MCF 10A (cell line): ENCODE measurements around the gene STK4. TPM values are rescaled to one million over a fixed set of nuclear protein-coding genes. Genes with fewer than 3 reads are reported as not detected.
A peak's percentile ranks its signal among the peaks of the same experiment; 100 is the strongest.

Experiments
- BruUV-seq: library from RNA; stranded (reverse); fragments of 400-500 nt; replicated peaks from 2 replicates; lab custom pipeline; 2021; lab: Mats Ljungman, UMichigan
- CTCF ChIA-PET: fragments of 300-600 bp; sonication (Branson Sonifier 250); formaldehyde crosslinking; extraction: SDS; loops from one replicate; lab custom pipeline; 2021; ENCODE audit warnings: antibody characterized with exemption, inconsistent platforms; lab: Yijun Ruan, JAX
- POLR2A ChIA-PET: fragments of 300-600, 350-650 bp; sonication (Branson Sonifier 250); formaldehyde crosslinking; extraction: SDS; loops from one replicate; lab custom pipeline; 2020; ENCODE audit warnings: antibody characterized with exemption, inconsistent platforms; lab: Yijun Ruan, JAX
- DNase-seq: peaks from one replicate; pipeline ENCODE4 v3.0.0-alpha.2; 2018; ENCODE audit not compliant: unreplicated experiment
- H3K27ac Mint-ChIP-seq: one replicate; pipeline ENCODE4 v1.8.0; 2022; ENCODE audit warnings: mild to moderate bottlenecking, low read depth, mixed read lengths; ENCODE audit not compliant: unreplicated experiment
- H3K27me3 Mint-ChIP-seq: one replicate; pipeline ENCODE4 v1.8.0; 2022; ENCODE audit warnings: mixed read lengths; ENCODE audit not compliant: insufficient read depth, unreplicated experiment
- H3K36me3 Mint-ChIP-seq: one replicate; pipeline ENCODE4 v1.8.0; 2022; ENCODE audit warnings: mild to moderate bottlenecking, moderate library complexity, mixed read lengths; ENCODE audit not compliant: insufficient read depth, unreplicated experiment
- H3K4me1 Mint-ChIP-seq: one replicate; pipeline ENCODE4 v1.8.0; 2022; ENCODE audit warnings: mixed read lengths; ENCODE audit not compliant: insufficient read depth, unreplicated experiment
- H3K4me3 Mint-ChIP-seq: one replicate; pipeline ENCODE4 v1.8.0; 2022; ENCODE audit warnings: mild to moderate bottlenecking, moderate library complexity, mixed read lengths; ENCODE audit not compliant: unreplicated experiment
- H3K9me3 Mint-ChIP-seq: one replicate; pipeline ENCODE4 v1.8.0; 2022; ENCODE audit warnings: mixed read lengths; ENCODE audit not compliant: unreplicated experiment
- intact Hi-C: fragments of 100-400 bp; cut with micrococcal nuclease; formaldehyde crosslinking; loops from 2 replicates; pipeline ENCODE4 v1.14.1; 2022
- total RNA-seq: library from RNA; stranded (reverse); gene quantifications from 2 replicates; pipeline ENCODE4 v1.2.3, GENCODE V29; 2022
- TF ChIP-seq, protein P1 (sequence below): fragments of 200-600 bp; IDR thresholded peaks from one replicate; pipeline ENCODE4 v1.8.0; 2022; ENCODE audit warnings: antibody characterized with exemption, mild to moderate bottlenecking; ENCODE audit not compliant: unreplicated experiment

The STK4 gene
- total RNA-seq, 1 experiment from 2014 or later = 47.7 TPM

- Mint-ChIP-seq H3K9me3 (no peaks in the 10 kb centered on the region), H3K36me3 (no peaks in the 10 kb centered on the region), H3K4me1 (peaks cover 10% of the 10 kb centered on the region), H3K27me3 (no peaks in the 10 kb centered on the region), H3K4me3 (no peak overlapping the region), H3K27ac (peak overlapping the region; percentile 4)
- no TSS peak for BruUV-seq
- CTCF ChIA-PET = interaction anchor here (0.6 to 11.7 kb wide), 7 partner anchors 11 to 331 kb away, joined by 3 to 211 read pairs (median 4); partner anchors contain the start of gene KCNS1
- TF ChIP-seq, protein P1, sequence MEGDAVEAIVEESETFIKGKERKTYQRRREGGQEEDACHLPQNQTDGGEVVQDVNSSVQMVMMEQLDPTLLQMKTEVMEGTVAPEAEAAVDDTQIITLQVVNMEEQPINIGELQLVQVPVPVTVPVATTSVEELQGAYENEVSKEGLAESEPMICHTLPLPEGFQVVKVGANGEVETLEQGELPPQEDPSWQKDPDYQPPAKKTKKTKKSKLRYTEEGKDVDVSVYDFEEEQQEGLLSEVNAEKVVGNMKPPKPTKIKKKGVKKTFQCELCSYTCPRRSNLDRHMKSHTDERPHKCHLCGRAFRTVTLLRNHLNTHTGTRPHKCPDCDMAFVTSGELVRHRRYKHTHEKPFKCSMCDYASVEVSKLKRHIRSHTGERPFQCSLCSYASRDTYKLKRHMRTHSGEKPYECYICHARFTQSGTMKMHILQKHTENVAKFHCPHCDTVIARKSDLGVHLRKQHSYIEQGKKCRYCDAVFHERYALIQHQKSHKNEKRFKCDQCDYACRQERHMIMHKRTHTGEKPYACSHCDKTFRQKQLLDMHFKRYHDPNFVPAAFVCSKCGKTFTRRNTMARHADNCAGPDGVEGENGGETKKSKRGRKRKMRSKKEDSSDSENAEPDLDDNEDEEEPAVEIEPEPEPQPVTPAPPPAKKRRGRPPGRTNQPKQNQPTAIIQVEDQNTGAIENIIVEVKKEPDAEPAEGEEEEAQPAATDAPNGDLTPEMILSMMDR = no peak
- POLR2A ChIA-PET = interaction anchor here (0.7 to 2.9 kb wide), 2 partner anchors 65 to 127 kb away, joined by 3 to 10 read pairs; no protein-coding TSS in a partner anchor
- DNase-seq = no peak
- intact Hi-C loops = no loop called here
Measured at GRCh38 chr20:45109634-45110033, 143.3 kb downstream of the STK4 start.

DNA sequence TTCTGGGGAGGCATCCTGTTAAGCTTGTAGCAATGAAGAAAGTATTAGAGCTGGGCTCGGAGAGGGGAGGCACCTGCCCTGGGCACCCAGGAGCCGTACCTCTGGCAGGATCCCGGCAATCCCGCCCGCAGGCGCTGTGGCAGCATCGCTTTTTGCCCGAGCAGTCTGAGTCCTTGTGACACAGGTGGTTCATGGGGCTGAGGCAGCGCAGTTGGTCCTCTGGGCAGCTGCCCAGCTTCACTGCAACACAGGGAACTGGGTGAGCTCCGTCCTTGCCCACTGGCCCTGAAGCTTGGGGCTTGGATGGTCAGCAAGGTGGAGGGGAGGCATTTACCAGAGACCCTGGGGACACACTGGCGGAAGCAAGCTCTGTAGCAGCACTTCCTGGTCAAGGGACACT lies 144.0 kb downstream of the STK4 start:
- no peak for DNase-seq
- no peaks in the 10 kb centered on the region for H3K27me3 Mint-ChIP-seq
- ChIA-PET POLR2A (interaction anchor here (0.8 to 2.9 kb wide), 3 partner anchors 11 to 66 kb away, joined by 3 to 10 read pairs (median 3); partner anchors contain the start of gene WFDC12), CTCF (interaction anchor here (0.7 to 11.7 kb wide), 9 partner anchors 14 to 353 kb away, joined by 3 to 211 read pairs (median 4); partner anchors contain the start of gene KCNS1)
- no peak overlapping the region for H3K27ac Mint-ChIP-seq
- H3K4me1 Mint-ChIP-seq = peaks cover 3% of the 10 kb centered on the region
- no peaks in the 10 kb centered on the region for H3K9me3 Mint-ChIP-seq
- BruUV-seq = no TSS peak
- no peaks in the 10 kb centered on the region for H3K36me3 Mint-ChIP-seq
- H3K4me3 Mint-ChIP-seq = no peak overlapping the region
- TF ChIP-seq, protein P1 = no peak
- intact Hi-C loops = no loop called here

- H3K27me3 Mint-ChIP-seq = peaks cover 4% of the 10 kb centered on the region
- no peaks in the 10 kb centered on the region for H3K36me3 Mint-ChIP-seq
- no TSS peak for BruUV-seq
- H3K9me3 Mint-ChIP-seq = no peaks in the 10 kb centered on the region
- no peak for DNase-seq
- ChIA-PET POLR2A (interaction anchor here (1.2 to 2.9 kb wide), 2 partner anchors 10 to 67 kb away, joined by 3 to 10 read pairs; no protein-coding TSS in a partner anchor), CTCF (interaction anchor here (0.5 to 11.7 kb wide), 26 partner anchors 8 to 484 kb away, joined by 3 to 211 read pairs (median 5); partner anchors contain the start of genes KCNS1, SLPI and WFDC12)
- no peaks in the 10 kb centered on the region for H3K4me1 Mint-ChIP-seq
- H3K27ac Mint-ChIP-seq = no peak overlapping the region
- intact Hi-C loops = no loop called here
- H3K4me3 Mint-ChIP-seq = no peak overlapping the region
- TF ChIP-seq, protein P1 = no peak
Measured at GRCh38 chr20:45111285-45111684, 145.0 kb downstream of the STK4 start.

- POLR2A ChIA-PET = interaction anchor here (1.4 to 2.9 kb wide), 2 partner anchors 17 to 68 kb away, joined by 3 to 10 read pairs; no protein-coding TSS in a partner anchor
- Mint-ChIP-seq H3K9me3 (no peaks in the 10 kb centered on the region), H3K4me3 (no peak overlapping the region), H3K36me3 (no peaks in the 10 kb centered on the region), H3K27ac (no peak overlapping the region), H3K27me3 (peaks cover 10% of the 10 kb centered on the region), H3K4me1 (no peaks in the 10 kb centered on the region)
- BruUV-seq = no TSS peak
- peak; percentile 50 for DNase-seq
- TF ChIP-seq, protein P1 = peak; percentile 64
- CTCF ChIA-PET = interaction anchor here (0.5 to 11.7 kb wide), 30 partner anchors 8 to 483 kb away, joined by 3 to 211 read pairs (median 5); partner anchors contain the start of genes KCNS1, SLPI and WFDC12
- intact Hi-C loops = loop anchor here (1.0 kb wide), 1 partner anchor 101 kb away; no protein-coding TSS in a partner anchor
Measured at GRCh38 chr20:45111799-45112471, 145.6 kb downstream of the STK4 start.
